Smooth muscle cell (in vitro differentiated cells): Measurements from ENCODE around the gene DHRS3. TPM values are rescaled to one million over a fixed set of nuclear protein-coding genes. Genes with fewer than 3 reads are reported as not detected.

Experiments used
- DNase-seq: peaks from one replicate; lab custom pipeline; 2025; ENCODE audit not compliant: unreplicated experiment; lab: John Stamatoyannopoulos, UW
- H2AFZ ChIP-seq: fragments of 200-600 bp; sonication (generic); 2 replicates; pipeline ENCODE4 v1.6.0; 2016; ENCODE audit warnings: antibody characterized with exemption, low read depth, mild to moderate bottlenecking
- H3F3A ChIP-seq: fragments of 200-600 bp; sonication (generic); 2 replicates; pipeline ENCODE4 v1.6.0; 2017; ENCODE audit warnings: antibody characterized with exemption, low read depth
- H3K27ac ChIP-seq: fragments of 200-600 bp; sonication (generic); 2 replicates; pipeline ENCODE4 v1.5.1; 2016; ENCODE audit warnings: low read depth, mild to moderate bottlenecking
- H3K27me3 ChIP-seq: fragments of 200-600 bp; sonication (generic); 2 replicates; pipeline ENCODE4 v1.6.1; 2016; ENCODE audit warnings: low read depth, mild to moderate bottlenecking
- H3K36me3 ChIP-seq: fragments of 200-600 bp; sonication (generic); 2 replicates; pipeline ENCODE4 v1.5.1; 2016; ENCODE audit warnings: low read depth
- H3K4me1 ChIP-seq: fragments of 200-600 bp; sonication (generic); 2 replicates; pipeline ENCODE4 v1.5.1; 2016; ENCODE audit warnings: low read depth
- H3K4me2 ChIP-seq: fragments of 200-600 bp; sonication (generic); 2 replicates; pipeline ENCODE4 v1.6.0; 2016; ENCODE audit warnings: mild to moderate bottlenecking
- H3K4me3 ChIP-seq: fragments of 200-600 bp; sonication (generic); 2 replicates; pipeline ENCODE4 v1.5.1; 2016; ENCODE audit warnings: mild to moderate bottlenecking
- H3K79me2 ChIP-seq: fragments of 200-600 bp; sonication (generic); 2 replicates; pipeline ENCODE4 v1.6.0; 2016; ENCODE audit warnings: low read depth, mild to moderate bottlenecking
- H3K9ac ChIP-seq: fragments of 200-600 bp; sonication (generic); 2 replicates; pipeline ENCODE4 v1.6.0; 2016; ENCODE audit warnings: low read depth
- H3K9me3 ChIP-seq: fragments of 200-600 bp; sonication (generic); replicated peaks from 2 replicates; pipeline ENCODE4 v1.5.1; 2016; ENCODE audit warnings: low read depth
- H4K20me1 ChIP-seq: fragments of 200-600 bp; sonication (generic); 2 replicates; pipeline ENCODE4 v1.6.0; 2016; ENCODE audit warnings: low read depth
- CTCF ChIP-seq: fragments of 200-600 bp; sonication (generic); IDR thresholded peaks from 2 replicates; pipeline ENCODE4 v1.5.1; 2017; ENCODE audit warnings: borderline replicate concordance, mild to moderate bottlenecking, antibody characterized with exemption; ENCODE audit not compliant: insufficient read depth, poor library complexity, severe bottlenecking
- WGBS: methylation state at CpG from one replicate; pipeline ENCODE4 v1.1.7; 2016; ENCODE audit warnings: low lambda C conversion rate; 5-methylcytosine and 5-hydroxymethylcytosine counted together
- polyA plus RNA-seq: library from polyadenylated mRNA; unstranded; fragments of >200 nt; fragmentation: Nextera tagmentation; extraction: Ambion mirVana; gene quantifications from 2 replicates; pipeline ENCODE4 v1.2.1, GENCODE V29; 2016
- total RNA-seq: library from RNA; depleted of rRNA; stranded (reverse); fragments of >200 nt; gene quantifications from 2 replicates; pipeline ENCODE4 v1.2.3, GENCODE V29; 2014

Gene DHRS3
- total and polyA plus RNA-seq, 2 experiments from 2014 or later, result 0.89 to 2.7 TPM

- H3K27ac ChIP-seq, result no peak overlapping the region
- no peaks in the 10 kb centered on the region for H3K36me3 ChIP-seq
- H3K4me2 ChIP-seq, result no peak overlapping the region
- no peak overlapping the region for H3K9ac ChIP-seq
- peaks cover 3% of the 10 kb centered on the region for H3K27me3 ChIP-seq
- no peaks in the 10 kb centered on the region for H3K79me2 ChIP-seq
- no peaks in the 10 kb centered on the region for H4K20me1 ChIP-seq
- peaks cover 3% of the 10 kb centered on the region for H3K9me3 ChIP-seq
- H3K4me1 ChIP-seq, result no peaks in the 10 kb centered on the region
- H3F3A ChIP-seq, result no peaks in the 10 kb centered on the region
- H2AFZ ChIP-seq, result no peak overlapping the region
- no peak for DNase-seq
- no peak overlapping the region for H3K4me3 ChIP-seq
- 50% methylated on average over 1 of the region's 1 CpG for WGBS
- TF ChIP-seq CTCF, result no peak
These were observed 86.9 kb downstream of the DHRS3 start for GRCh38 chr1:12531179-12531499.

GRCh38 chr1:12530462-12531178, 87.4 kb downstream of the DHRS3 start:
- Histone ChIP-seq H3K27me3 (peaks cover under 1% of the 10 kb centered on the region), H3K9me3 (peaks cover 3% of the 10 kb centered on the region), H3K27ac (no peak overlapping the region), H3K4me1 (no peaks in the 10 kb centered on the region), H3K4me2 (no peak overlapping the region), H3K4me3 (no peak overlapping the region), H3K9ac (no peak overlapping the region), H3K79me2 (no peaks in the 10 kb centered on the region), H4K20me1 (no peaks in the 10 kb centered on the region), H3F3A (no peaks in the 10 kb centered on the region), H3K36me3 (no peaks in the 10 kb centered on the region), H2AFZ (no peak overlapping the region)
- DNase-seq, result no peak
- 93% methylated on average over 11 of the region's 11 CpGs for WGBS
- TF ChIP-seq CTCF, result no peak

GRCh38 chr1:12529640-12530174, 88.3 kb downstream of the DHRS3 start:
- WGBS, result 95% methylated on average over 3 of the region's 3 CpGs
- H3K27ac ChIP-seq, result no peak overlapping the region
- H4K20me1 ChIP-seq, result no peaks in the 10 kb centered on the region
- no peaks in the 10 kb centered on the region for H3K4me1 ChIP-seq
- H3K36me3 ChIP-seq, result no peaks in the 10 kb centered on the region
- H3K9ac ChIP-seq, result no peak overlapping the region
- no peak for TF ChIP-seq CTCF
- no peaks in the 10 kb centered on the region for H3K79me2 ChIP-seq
- H2AFZ ChIP-seq, result no peak overlapping the region
- H3K4me2 ChIP-seq, result no peak overlapping the region
- no peaks in the 10 kb centered on the region for H3K9me3 ChIP-seq
- H3K27me3 ChIP-seq, result no peaks in the 10 kb centered on the region
- no peak overlapping the region for H3K4me3 ChIP-seq
- DNase-seq, result no peak
- H3F3A ChIP-seq, result no peaks in the 10 kb centered on the region
